Keratinocyte (primary cell): ENCODE data around the gene SLC66A2.

Source experiments
- CTCF ChIP-seq, 3 experiments: IDR thresholded peaks in 1 of 3; conservative IDR thresholded peaks in 1 of 3; optimal IDR thresholded peaks in 1 of 3; 2 replicates in 2 of 3; 3 replicates in 1 of 3; pipeline versions ENCODE3 to v1.5.1; 2011; ENCODE audit warnings: low read length in 3 of 3, mild to moderate bottlenecking in 3 of 3, moderate library complexity in 2 of 3, control low read depth in 1 of 3, inconsistent platforms in 1 of 3; ENCODE audit not compliant: insufficient read depth in 2 of 3; ENCODE audit errors: extremely low read depth in 1 of 3
- EZH2 ChIP-seq: IDR thresholded peaks from one replicate; pipeline ENCODE4 v1.6.1; 2012; ENCODE audit warnings: inconsistent platforms, mild to moderate bottlenecking, low read length, moderate library complexity

- no peak for TF ChIP-seq CTCF (optimal IDR thresholded peaks at IDR 0.05 in 1 of 3, IDR thresholded peaks at IDR 0.05 in 1 of 3, conservative IDR thresholded peaks at IDR 0.05 in 1 of 3; ENCODE audit: extremely low read depth in 1 of 3, insufficient read depth in 2 of 3, low read length in 3 of 3)
- no peak for TF ChIP-seq EZH2
These were observed 23.6 kb downstream of the SLC66A2 start for GRCh38 chr18:79927607-79928562.
